ENCODE results near the gene MAGEB2.

The MAGEB2 gene, protein sequence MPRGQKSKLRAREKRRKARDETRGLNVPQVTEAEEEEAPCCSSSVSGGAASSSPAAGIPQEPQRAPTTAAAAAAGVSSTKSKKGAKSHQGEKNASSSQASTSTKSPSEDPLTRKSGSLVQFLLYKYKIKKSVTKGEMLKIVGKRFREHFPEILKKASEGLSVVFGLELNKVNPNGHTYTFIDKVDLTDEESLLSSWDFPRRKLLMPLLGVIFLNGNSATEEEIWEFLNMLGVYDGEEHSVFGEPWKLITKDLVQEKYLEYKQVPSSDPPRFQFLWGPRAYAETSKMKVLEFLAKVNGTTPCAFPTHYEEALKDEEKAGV

DNA sequence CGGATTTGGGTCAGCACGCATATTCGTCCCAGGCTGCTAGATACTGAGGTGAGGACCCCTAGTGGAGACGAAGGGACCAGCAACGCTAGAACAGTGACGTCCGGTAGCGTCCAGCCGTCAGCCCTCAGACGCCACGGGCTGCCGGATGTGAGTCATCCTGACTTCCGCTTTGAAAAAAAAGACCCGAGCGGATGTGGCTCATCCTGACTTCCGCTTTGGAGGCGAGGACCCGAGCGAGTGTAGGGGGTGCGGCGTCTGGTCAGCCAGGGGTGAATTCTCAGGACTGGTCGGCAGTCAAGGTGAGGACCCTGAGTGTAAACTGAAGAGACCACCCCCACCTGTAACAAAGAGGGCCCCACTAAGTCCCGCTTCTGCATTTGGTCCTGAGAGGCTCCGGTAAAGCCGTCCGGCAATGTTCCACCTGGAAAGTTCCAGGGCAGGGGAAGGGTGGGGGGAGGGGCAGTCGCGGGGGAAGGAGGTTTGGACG is at the start of gene MAGEB2:
TSS of gene MAGEB2 (plus strand) at position 207 of the 487 bp plus-strand sequence. CDS start 3,018 bp downstream, outside the sequence.
- no peak for TF ChIP-seq CREB1 (IDR thresholded peaks at IDR 0.05; ENCODE audit: low read depth)
- TF ChIP-seq TAF1 (IDR thresholded peaks at IDR 0.05; ENCODE audit: low read depth): no peak
- TF ChIP-seq CEBPB (IDR thresholded peaks at IDR 0.05): no peak
- TF ChIP-seq MAX (IDR thresholded peaks at IDR 0.05): no peak
- TF ChIP-seq NFIC (IDR thresholded peaks at IDR 0.05): no peak
- no peak for TF ChIP-seq TEAD4 (IDR thresholded peaks at IDR 0.05)
- no peak for TF ChIP-seq FOXM1 (IDR thresholded peaks at IDR 0.05; ENCODE audit: borderline replicate concordance, low read depth)
- no peak for TF ChIP-seq TCF12 (IDR thresholded peaks at IDR 0.05; ENCODE audit: low read depth)
- TF ChIP-seq, protein P1, sequence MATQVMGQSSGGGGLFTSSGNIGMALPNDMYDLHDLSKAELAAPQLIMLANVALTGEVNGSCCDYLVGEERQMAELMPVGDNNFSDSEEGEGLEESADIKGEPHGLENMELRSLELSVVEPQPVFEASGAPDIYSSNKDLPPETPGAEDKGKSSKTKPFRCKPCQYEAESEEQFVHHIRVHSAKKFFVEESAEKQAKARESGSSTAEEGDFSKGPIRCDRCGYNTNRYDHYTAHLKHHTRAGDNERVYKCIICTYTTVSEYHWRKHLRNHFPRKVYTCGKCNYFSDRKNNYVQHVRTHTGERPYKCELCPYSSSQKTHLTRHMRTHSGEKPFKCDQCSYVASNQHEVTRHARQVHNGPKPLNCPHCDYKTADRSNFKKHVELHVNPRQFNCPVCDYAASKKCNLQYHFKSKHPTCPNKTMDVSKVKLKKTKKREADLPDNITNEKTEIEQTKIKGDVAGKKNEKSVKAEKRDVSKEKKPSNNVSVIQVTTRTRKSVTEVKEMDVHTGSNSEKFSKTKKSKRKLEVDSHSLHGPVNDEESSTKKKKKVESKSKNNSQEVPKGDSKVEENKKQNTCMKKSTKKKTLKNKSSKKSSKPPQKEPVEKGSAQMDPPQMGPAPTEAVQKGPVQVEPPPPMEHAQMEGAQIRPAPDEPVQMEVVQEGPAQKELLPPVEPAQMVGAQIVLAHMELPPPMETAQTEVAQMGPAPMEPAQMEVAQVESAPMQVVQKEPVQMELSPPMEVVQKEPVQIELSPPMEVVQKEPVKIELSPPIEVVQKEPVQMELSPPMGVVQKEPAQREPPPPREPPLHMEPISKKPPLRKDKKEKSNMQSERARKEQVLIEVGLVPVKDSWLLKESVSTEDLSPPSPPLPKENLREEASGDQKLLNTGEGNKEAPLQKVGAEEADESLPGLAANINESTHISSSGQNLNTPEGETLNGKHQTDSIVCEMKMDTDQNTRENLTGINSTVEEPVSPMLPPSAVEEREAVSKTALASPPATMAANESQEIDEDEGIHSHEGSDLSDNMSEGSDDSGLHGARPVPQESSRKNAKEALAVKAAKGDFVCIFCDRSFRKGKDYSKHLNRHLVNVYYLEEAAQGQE (IDR thresholded peaks at IDR 0.05; ENCODE audit: low read depth): no peak
- TF ChIP-seq RAD21 (IDR thresholded peaks at IDR 0.05; ENCODE audit: low read depth): no peak

DNA sequence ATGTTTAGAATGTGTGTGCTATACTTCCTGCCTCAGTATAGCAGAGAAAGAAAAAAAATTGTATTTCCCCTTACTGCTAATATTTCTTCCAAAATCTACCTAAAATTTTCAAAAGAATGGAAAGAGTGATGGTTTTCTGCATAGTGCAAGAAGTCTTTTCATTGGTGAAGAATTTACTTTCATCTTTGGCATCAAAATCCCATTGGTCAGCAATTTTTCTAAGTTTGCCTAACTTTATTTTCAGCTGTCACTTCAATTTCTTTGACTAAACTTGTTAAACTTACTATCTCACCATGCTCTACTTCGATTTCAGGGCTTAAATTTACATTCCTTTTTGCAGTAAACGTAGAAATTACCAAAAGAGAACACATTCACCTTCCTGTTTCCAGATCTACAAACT is 44.5 kb upstream of the MAGEB2 start:
- TF ChIP-seq FOXM1 (IDR thresholded peaks at IDR 0.05; ENCODE audit: borderline replicate concordance, low read depth) (no peak), MAX (IDR thresholded peaks at IDR 0.05) (no peak), CEBPB (IDR thresholded peaks at IDR 0.05) (no peak), EP300 (IDR thresholded peaks at IDR 0.05; ENCODE audit: borderline replicate concordance) (no peak), ZBTB7A (IDR thresholded peaks at IDR 0.05; ENCODE audit: low read depth) (no peak), USF1 (IDR thresholded peaks at IDR 0.05) (no peak), NFIC (IDR thresholded peaks at IDR 0.05) (no peak), RAD21 (IDR thresholded peaks at IDR 0.05; ENCODE audit: low read depth) (no peak), EGR1 (IDR thresholded peaks at IDR 0.05) (no peak), TAF1 (IDR thresholded peaks at IDR 0.05; ENCODE audit: low read depth) (no peak), TEAD4 (IDR thresholded peaks at IDR 0.05) (no peak), TCF12 (IDR thresholded peaks at IDR 0.05; ENCODE audit: low read depth) (no peak), CREB1 (IDR thresholded peaks at IDR 0.05; ENCODE audit: low read depth) (no peak)
- TF ChIP-seq, protein P1 (IDR thresholded peaks at IDR 0.05; ENCODE audit: low read depth): no peak

DNA sequence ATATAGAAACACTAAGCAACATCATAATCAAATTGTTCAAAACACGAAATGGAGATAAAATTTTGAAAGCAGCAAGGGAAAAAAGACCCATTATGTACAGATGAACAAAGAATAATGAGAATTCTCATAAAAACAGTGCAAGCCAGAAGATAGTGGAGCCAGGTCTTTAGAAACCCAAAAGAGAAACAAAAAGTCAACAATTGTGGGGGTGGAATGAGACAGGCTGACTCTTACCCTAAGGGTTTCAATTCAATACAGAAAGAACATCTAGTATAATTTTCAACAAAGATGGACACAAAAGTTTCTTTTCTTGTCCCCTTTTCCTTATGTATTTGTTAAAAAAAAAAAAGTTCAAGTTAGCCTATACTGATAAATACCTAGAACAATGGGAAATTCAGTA is 34.0 kb upstream of the MAGEB2 start:
- TF ChIP-seq USF1 (IDR thresholded peaks at IDR 0.05) (no peak), TAF1 (IDR thresholded peaks at IDR 0.05; ENCODE audit: low read depth) (no peak), FOXM1 (IDR thresholded peaks at IDR 0.05; ENCODE audit: borderline replicate concordance, low read depth) (no peak), CEBPB (IDR thresholded peaks at IDR 0.05) (no peak), TCF12 (IDR thresholded peaks at IDR 0.05; ENCODE audit: low read depth) (no peak), CREB1 (IDR thresholded peaks at IDR 0.05; ENCODE audit: low read depth) (no peak), MAX (IDR thresholded peaks at IDR 0.05) (no peak), NFIC (IDR thresholded peaks at IDR 0.05) (no peak), YY1 (IDR thresholded peaks at IDR 0.05; ENCODE audit: low read depth) (no peak), RAD21 (IDR thresholded peaks at IDR 0.05; ENCODE audit: low read depth) (no peak), EGR1 (IDR thresholded peaks at IDR 0.05) (no peak), EP300 (IDR thresholded peaks at IDR 0.05; ENCODE audit: borderline replicate concordance) (no peak), TEAD4 (IDR thresholded peaks at IDR 0.05) (no peak), ZBTB7A (IDR thresholded peaks at IDR 0.05; ENCODE audit: low read depth) (no peak)
- TF ChIP-seq, protein P1 (IDR thresholded peaks at IDR 0.05; ENCODE audit: low read depth): no peak

GRCh38 chrX:30183554-30183953 is 31.8 kb upstream of the MAGEB2 start:
- no peak for TF ChIP-seq YY1 (IDR thresholded peaks at IDR 0.05; ENCODE audit: low read depth)
- no peak for TF ChIP-seq EP300 (IDR thresholded peaks at IDR 0.05; ENCODE audit: borderline replicate concordance)
- TF ChIP-seq ZBTB7A (IDR thresholded peaks at IDR 0.05; ENCODE audit: low read depth): no peak
- TF ChIP-seq EGR1 (IDR thresholded peaks at IDR 0.05): no peak
- no peak for TF ChIP-seq TAF1 (IDR thresholded peaks at IDR 0.05; ENCODE audit: low read depth)
- no peak for TF ChIP-seq FOXM1 (IDR thresholded peaks at IDR 0.05; ENCODE audit: borderline replicate concordance, low read depth)
- TF ChIP-seq MAX (IDR thresholded peaks at IDR 0.05): no peak
- no peak for TF ChIP-seq TCF12 (IDR thresholded peaks at IDR 0.05; ENCODE audit: low read depth)
- TF ChIP-seq USF1 (IDR thresholded peaks at IDR 0.05): no peak
- TF ChIP-seq TEAD4 (IDR thresholded peaks at IDR 0.05): no peak
- TF ChIP-seq RAD21 (IDR thresholded peaks at IDR 0.05; ENCODE audit: low read depth): no peak
- TF ChIP-seq NFIC (IDR thresholded peaks at IDR 0.05): no peak
- TF ChIP-seq, protein P1 (IDR thresholded peaks at IDR 0.05; ENCODE audit: low read depth): no peak
- TF ChIP-seq CREB1 (IDR thresholded peaks at IDR 0.05; ENCODE audit: low read depth): no peak
- no peak for TF ChIP-seq CEBPB (IDR thresholded peaks at IDR 0.05)

Measured in Ishikawa (cell line).